ENCODE measurements around the gene CAPZB. TPM values are rescaled to one million over a fixed set of nuclear protein-coding genes. Genes with fewer than 3 reads are reported as not detected.
A peak's percentile ranks its signal among the peaks of the same experiment; 100 is the strongest.

The CAPZB gene
- polyA plus RNA-seq, 1 donor from 2014 or later: 159 TPM

DNA sequence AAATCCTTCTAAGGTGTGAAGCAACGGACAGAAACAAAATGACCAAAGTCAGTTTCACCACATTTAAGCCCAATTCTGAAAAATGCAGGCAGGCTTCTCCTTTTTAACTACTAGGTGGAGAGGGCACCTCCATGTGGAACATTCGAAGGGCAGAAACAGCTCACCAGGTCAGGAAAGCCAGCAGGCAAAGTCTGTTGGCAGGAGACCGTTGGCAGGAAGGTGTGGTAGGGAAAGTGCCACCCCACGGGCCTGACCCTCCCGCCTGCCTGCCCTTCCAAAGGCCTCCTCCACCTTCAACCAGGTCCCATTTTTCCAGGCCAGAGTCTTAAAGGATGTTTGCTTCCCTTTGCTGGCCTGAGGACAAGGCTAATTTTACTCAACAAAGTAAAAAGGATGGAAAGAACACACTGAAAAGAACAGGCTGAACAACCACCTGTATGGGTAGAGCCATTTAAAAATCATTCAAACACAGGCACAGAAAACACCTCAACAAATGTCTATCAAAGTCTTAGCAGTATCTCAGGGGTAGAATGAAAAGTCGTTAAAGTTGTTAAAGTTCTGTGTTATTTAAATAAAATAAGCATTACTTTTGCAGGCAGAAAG is 26.4 kb downstream of the CAPZB start:
- no peak overlapping the region for H3K9ac ChIP-seq (ENCODE audit: low read length)
- H4K20me1 ChIP-seq (ENCODE audit: insufficient read depth): no peaks in the 10 kb centered on the region

DNA sequence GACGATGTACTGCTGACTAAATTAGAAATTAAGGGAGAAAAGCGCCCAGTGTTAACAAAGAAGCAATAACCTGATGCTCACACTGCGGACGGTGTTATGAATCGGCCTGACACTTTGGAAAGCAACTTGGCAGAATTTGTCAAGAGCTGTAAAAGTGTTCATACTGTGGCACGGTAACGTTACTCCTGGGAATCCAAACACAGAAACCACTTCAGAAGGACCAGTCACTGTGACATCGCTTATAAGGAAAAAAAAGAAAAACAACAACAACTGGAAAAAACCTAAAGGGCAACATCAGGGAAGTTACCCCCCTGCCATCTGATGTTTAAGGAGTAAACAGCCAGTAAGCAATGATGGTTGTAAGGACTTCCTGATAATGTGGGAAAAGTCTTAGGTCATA is 27.7 kb downstream of the CAPZB start:
- Histone ChIP-seq H3K27ac (ENCODE audit: low read length) (no peak overlapping the region), H3F3A (ENCODE audit: insufficient read depth, low read length, poor library complexity, severe bottlenecking) (no peaks in the 10 kb centered on the region), H3K27me3 (ENCODE audit: insufficient read depth, low read depth, low read length) (no peaks in the 10 kb centered on the region), H2AFZ (ENCODE audit: low read depth, low read length) (no peak overlapping the region), H3K9me3 (ENCODE audit: low read length) (no peaks in the 10 kb centered on the region), H3K4me3 (ENCODE audit: low read length) (peak overlapping the region; percentile 35), H3K36me3 (ENCODE audit: insufficient read depth, low read length) (no peaks in the 10 kb centered on the region), H3K4me2 (ENCODE audit: low read length) (no peak overlapping the region), H3K79me2 (replicated peaks; ENCODE audit: insufficient read depth, low read length) (peaks cover 15% of the 10 kb centered on the region), H3K9ac (ENCODE audit: low read length) (no peak overlapping the region), H3K9me2 (ENCODE audit: insufficient read depth, low read length) (no peaks in the 10 kb centered on the region), H4K20me1 (ENCODE audit: insufficient read depth) (no peaks in the 10 kb centered on the region)
- TF ChIP-seq SMC3 (conservative IDR thresholded peaks at IDR 0.05; ENCODE audit: poor library complexity) (no peak), TAF1 (IDR thresholded peaks at IDR 0.05; ENCODE audit: low read depth) (no peak), EP300 (conservative IDR thresholded peaks at IDR 0.05; ENCODE audit: poor library complexity, severe bottlenecking) (no peak), POLR2AphosphoS5 (IDR thresholded peaks at IDR 0.05) (no peak), RAD21 (conservative IDR thresholded peaks at IDR 0.05) (no peak), EZH2 (IDR thresholded peaks at IDR 0.05; ENCODE audit: borderline replicate concordance, insufficient read depth, low read length, poor library complexity, severe bottlenecking) (no peak), MXI1 (conservative IDR thresholded peaks at IDR 0.05; ENCODE audit: poor library complexity, severe bottlenecking) (no peak)
- TF ChIP-seq, protein P1, sequence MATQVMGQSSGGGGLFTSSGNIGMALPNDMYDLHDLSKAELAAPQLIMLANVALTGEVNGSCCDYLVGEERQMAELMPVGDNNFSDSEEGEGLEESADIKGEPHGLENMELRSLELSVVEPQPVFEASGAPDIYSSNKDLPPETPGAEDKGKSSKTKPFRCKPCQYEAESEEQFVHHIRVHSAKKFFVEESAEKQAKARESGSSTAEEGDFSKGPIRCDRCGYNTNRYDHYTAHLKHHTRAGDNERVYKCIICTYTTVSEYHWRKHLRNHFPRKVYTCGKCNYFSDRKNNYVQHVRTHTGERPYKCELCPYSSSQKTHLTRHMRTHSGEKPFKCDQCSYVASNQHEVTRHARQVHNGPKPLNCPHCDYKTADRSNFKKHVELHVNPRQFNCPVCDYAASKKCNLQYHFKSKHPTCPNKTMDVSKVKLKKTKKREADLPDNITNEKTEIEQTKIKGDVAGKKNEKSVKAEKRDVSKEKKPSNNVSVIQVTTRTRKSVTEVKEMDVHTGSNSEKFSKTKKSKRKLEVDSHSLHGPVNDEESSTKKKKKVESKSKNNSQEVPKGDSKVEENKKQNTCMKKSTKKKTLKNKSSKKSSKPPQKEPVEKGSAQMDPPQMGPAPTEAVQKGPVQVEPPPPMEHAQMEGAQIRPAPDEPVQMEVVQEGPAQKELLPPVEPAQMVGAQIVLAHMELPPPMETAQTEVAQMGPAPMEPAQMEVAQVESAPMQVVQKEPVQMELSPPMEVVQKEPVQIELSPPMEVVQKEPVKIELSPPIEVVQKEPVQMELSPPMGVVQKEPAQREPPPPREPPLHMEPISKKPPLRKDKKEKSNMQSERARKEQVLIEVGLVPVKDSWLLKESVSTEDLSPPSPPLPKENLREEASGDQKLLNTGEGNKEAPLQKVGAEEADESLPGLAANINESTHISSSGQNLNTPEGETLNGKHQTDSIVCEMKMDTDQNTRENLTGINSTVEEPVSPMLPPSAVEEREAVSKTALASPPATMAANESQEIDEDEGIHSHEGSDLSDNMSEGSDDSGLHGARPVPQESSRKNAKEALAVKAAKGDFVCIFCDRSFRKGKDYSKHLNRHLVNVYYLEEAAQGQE (IDR thresholded peaks at IDR 0.05; ENCODE audit: borderline replicate concordance): no peak
- TF ChIP-seq, protein P2, sequence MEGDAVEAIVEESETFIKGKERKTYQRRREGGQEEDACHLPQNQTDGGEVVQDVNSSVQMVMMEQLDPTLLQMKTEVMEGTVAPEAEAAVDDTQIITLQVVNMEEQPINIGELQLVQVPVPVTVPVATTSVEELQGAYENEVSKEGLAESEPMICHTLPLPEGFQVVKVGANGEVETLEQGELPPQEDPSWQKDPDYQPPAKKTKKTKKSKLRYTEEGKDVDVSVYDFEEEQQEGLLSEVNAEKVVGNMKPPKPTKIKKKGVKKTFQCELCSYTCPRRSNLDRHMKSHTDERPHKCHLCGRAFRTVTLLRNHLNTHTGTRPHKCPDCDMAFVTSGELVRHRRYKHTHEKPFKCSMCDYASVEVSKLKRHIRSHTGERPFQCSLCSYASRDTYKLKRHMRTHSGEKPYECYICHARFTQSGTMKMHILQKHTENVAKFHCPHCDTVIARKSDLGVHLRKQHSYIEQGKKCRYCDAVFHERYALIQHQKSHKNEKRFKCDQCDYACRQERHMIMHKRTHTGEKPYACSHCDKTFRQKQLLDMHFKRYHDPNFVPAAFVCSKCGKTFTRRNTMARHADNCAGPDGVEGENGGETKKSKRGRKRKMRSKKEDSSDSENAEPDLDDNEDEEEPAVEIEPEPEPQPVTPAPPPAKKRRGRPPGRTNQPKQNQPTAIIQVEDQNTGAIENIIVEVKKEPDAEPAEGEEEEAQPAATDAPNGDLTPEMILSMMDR (IDR thresholded peaks at IDR 0.05; ENCODE audit: poor library complexity, severe bottlenecking): no peak

More for the DNA sequence above, 26.4 kb downstream of the CAPZB start:
- Histone ChIP-seq H3K4me2 (ENCODE audit: low read length) (no peak overlapping the region), H3K4me3 (ENCODE audit: low read length) (no peak overlapping the region), H3K9me3 (ENCODE audit: low read length) (no peaks in the 10 kb centered on the region), H3K27ac (ENCODE audit: low read length) (no peak overlapping the region), H3F3A (ENCODE audit: insufficient read depth, low read length, poor library complexity, severe bottlenecking) (no peaks in the 10 kb centered on the region), H2AFZ (ENCODE audit: low read depth, low read length) (no peak overlapping the region), H3K36me3 (ENCODE audit: insufficient read depth, low read length) (no peaks in the 10 kb centered on the region), H3K9me2 (ENCODE audit: insufficient read depth, low read length) (no peaks in the 10 kb centered on the region), H3K79me2 (replicated peaks; ENCODE audit: insufficient read depth, low read length) (peaks cover 13% of the 10 kb centered on the region), H3K27me3 (ENCODE audit: insufficient read depth, low read depth, low read length) (no peaks in the 10 kb centered on the region)
- no peak for TF ChIP-seq RAD21 (conservative IDR thresholded peaks at IDR 0.05)
- TF ChIP-seq MXI1 (conservative IDR thresholded peaks at IDR 0.05; ENCODE audit: poor library complexity, severe bottlenecking): no peak
- TF ChIP-seq EP300 (conservative IDR thresholded peaks at IDR 0.05; ENCODE audit: poor library complexity, severe bottlenecking): no peak
